IMR-90 (cell line): ENCODE data around the gene CLK1. TPM values are rescaled to one million over a fixed set of nuclear protein-coding genes. Genes with fewer than 3 reads are reported as not detected.

Experiments
- ATAC-seq: fragments of 200-7000 bp; cut with Tn5 transposase; 2 replicates; pipeline ENCODE4 v1.9.1; 2020; ENCODE audit warnings: low read depth, mild to moderate bottlenecking, moderate library complexity
- BruUV-seq: library from RNA; stranded (reverse); fragments of 400-500 nt; replicated peaks from 2 replicates; lab custom pipeline; 2021; lab: Mats Ljungman, UMichigan
- CTCF ChIA-PET: fragments of 300-600 bp; formaldehyde crosslinking; extraction: SDS; loops from one replicate; lab custom pipeline; 2021; ENCODE audit warnings: antibody characterized with exemption; lab: Yijun Ruan, JAX
- POLR2A ChIA-PET: fragments of 300-600 bp; sonication (Branson Sonifier 250); formaldehyde crosslinking; loops from one replicate; lab custom pipeline; 2022; ENCODE audit warnings: antibody characterized with exemption; ENCODE audit not compliant: unreplicated experiment; lab: Charles Lee
- DNase-seq: peaks from one replicate; pipeline ENCODE4 v3.0.0; 2013
- H2AFZ ChIP-seq: replicated peaks from 2 replicates; pipeline ENCODE3; 2013; ENCODE audit warnings: low read length, mild to moderate bottlenecking; ENCODE audit not compliant: poor library complexity
- H2AK5ac ChIP-seq: 2 replicates; pipeline ENCODE4 v1.6.1; 2013; ENCODE audit warnings: low read depth, low read length, inconsistent platforms
- H2AK9ac ChIP-seq: replicated peaks from 2 replicates; pipeline ENCODE3; 2013; ENCODE audit warnings: mild to moderate bottlenecking, low read depth, low read length, moderate library complexity; ENCODE audit not compliant: poor library complexity
- H2BK120ac ChIP-seq: 2 replicates; pipeline ENCODE4 v1.6.1; 2013; ENCODE audit warnings: low read depth, low read length, inconsistent platforms
- H2BK15ac ChIP-seq: 3 replicates; pipeline ENCODE4 v1.6.1; 2013; ENCODE audit warnings: low read depth, low read length, inconsistent platforms
- H2BK20ac ChIP-seq: 2 replicates; pipeline ENCODE4 v1.6.1; 2013; ENCODE audit warnings: low read depth, mild to moderate bottlenecking, inconsistent platforms, low read length, moderate library complexity
- H2BK5ac ChIP-seq: 2 replicates; pipeline ENCODE4 v1.6.1; 2013; ENCODE audit warnings: mild to moderate bottlenecking, low read depth, low read length, inconsistent platforms; ENCODE audit not compliant: poor library complexity, severe bottlenecking
- H3K14ac ChIP-seq: replicated peaks from 2 replicates; pipeline ENCODE4 v1.6.1; 2013; ENCODE audit warnings: low read depth, low read length, inconsistent platforms
- H3K18ac ChIP-seq: 2 replicates; pipeline ENCODE4 v1.6.1; 2013; ENCODE audit warnings: low read depth, low read length, control low read depth
- H3K23ac ChIP-seq: 2 replicates; pipeline ENCODE4 v1.6.1; 2013; ENCODE audit warnings: low read depth, low read length, inconsistent platforms
- H3K27ac ChIP-seq: 2 replicates; pipeline ENCODE4 v1.5.1; 2013; ENCODE audit warnings: mild to moderate bottlenecking, control low read depth, low read length; ENCODE audit not compliant: insufficient read depth
- H3K27me3 ChIP-seq: 2 replicates; pipeline ENCODE4 v1.6.1; 2013; ENCODE audit warnings: low read length; ENCODE audit not compliant: control insufficient read depth, insufficient read depth
- H3K36me3 ChIP-seq: 2 replicates; pipeline ENCODE4 v1.6.1; 2013; ENCODE audit warnings: low read length, mixed read lengths; ENCODE audit not compliant: control insufficient read depth, insufficient read depth
- H3K4ac ChIP-seq: 2 replicates; pipeline ENCODE4 v1.6.1; 2013; ENCODE audit warnings: low read depth, low read length, inconsistent platforms
- H3K4me1 ChIP-seq: 2 replicates; pipeline ENCODE4 v1.6.1; 2013; ENCODE audit warnings: low read length, mixed read lengths; ENCODE audit not compliant: control insufficient read depth, insufficient read depth
- H3K4me2 ChIP-seq: 2 replicates; pipeline ENCODE4 v1.6.1; 2013; ENCODE audit warnings: low read depth, mild to moderate bottlenecking, control low read depth, low read length, moderate library complexity
- H3K4me3 ChIP-seq: 2 replicates; pipeline ENCODE4 v1.5.1; 2013; ENCODE audit warnings: low read depth, mild to moderate bottlenecking, control low read depth, low read length, moderate library complexity; ENCODE audit not compliant: insufficient read depth
- H3K56ac ChIP-seq: 2 replicates; pipeline ENCODE4 v1.6.1; 2013; ENCODE audit warnings: low read length, inconsistent platforms; ENCODE audit not compliant: insufficient read depth; ENCODE audit errors: extremely low read depth
- H3K79me1 ChIP-seq, 2 experiments: 2 replicates each; pipeline ENCODE4 v1.6.1; 2013; ENCODE audit warnings: low read length in 2 of 2, inconsistent platforms in 1 of 2, low read depth in 1 of 2
- H3K9ac ChIP-seq: 2 replicates; pipeline ENCODE4 v1.6.1; 2013; ENCODE audit warnings: low read depth, low read length, control low read depth
- H3K9me1 ChIP-seq: 2 replicates; pipeline ENCODE4 v1.6.1; 2013; ENCODE audit warnings: low read length, inconsistent platforms; ENCODE audit not compliant: insufficient read depth
- H3K9me3 ChIP-seq: 2 replicates; pipeline ENCODE4 v1.6.1; 2013; ENCODE audit warnings: low read length; ENCODE audit not compliant: control insufficient read depth, insufficient read depth
- H4K20me1 ChIP-seq: 2 replicates; pipeline ENCODE4 v1.6.1; 2013; ENCODE audit warnings: low read length, inconsistent platforms; ENCODE audit not compliant: insufficient read depth
- H4K5ac ChIP-seq: 2 replicates; pipeline ENCODE4 v1.6.1; 2013; ENCODE audit warnings: mild to moderate bottlenecking, low read depth, low read length, control low read depth
- H4K8ac ChIP-seq, 2 experiments: 2 replicates each; pipeline ENCODE4 v1.6.1; 2013; ENCODE audit warnings: low read depth in 2 of 2, low read length in 2 of 2, control low read depth in 1 of 2, inconsistent platforms in 1 of 2
- H4K91ac ChIP-seq: 2 replicates; pipeline ENCODE4 v1.6.1; 2013; ENCODE audit warnings: low read depth, low read length, inconsistent platforms; ENCODE audit not compliant: insufficient read depth
- BHLHE40 ChIP-seq: fragments of 150-350 bp; IDR thresholded peaks from 2 replicates; pipeline ENCODE4 v1.6.1; 2016; ENCODE audit warnings: mild to moderate bottlenecking, low read depth, low read length
- CEBPB ChIP-seq: IDR thresholded peaks from 2 replicates; pipeline ENCODE4 v1.6.1; 2012; ENCODE audit warnings: low read depth, low read length, improper control_type of control experiment
- CHD1 ChIP-seq: IDR thresholded peaks from 2 replicates; pipeline ENCODE4 v1.6.1; 2012; ENCODE audit warnings: low read depth, low read length, improper control_type of control experiment
- FOS ChIP-seq: fragments of 150-350 bp; IDR thresholded peaks from 2 replicates; pipeline ENCODE4 v1.6.1; 2016; ENCODE audit warnings: low read depth, low read length
- MAFK ChIP-seq: IDR thresholded peaks from 2 replicates; pipeline ENCODE4 v1.6.1; 2012; ENCODE audit warnings: low read depth, low read length, improper control_type of control experiment
- MAZ ChIP-seq: IDR thresholded peaks from 2 replicates; pipeline ENCODE4 v1.6.1; 2012; ENCODE audit warnings: low read depth, mild to moderate bottlenecking, low read length, improper control_type of control experiment, moderate library complexity, borderline replicate concordance
- POLR2A ChIP-seq: IDR thresholded peaks from 2 replicates; pipeline ENCODE4 v1.6.1; 2012; ENCODE audit warnings: mild to moderate bottlenecking, low read depth, low read length
- SMC3 ChIP-seq: fragments of 150-350 bp; IDR thresholded peaks from 2 replicates; pipeline ENCODE4 v1.6.1; 2016; ENCODE audit warnings: low read depth, mild to moderate bottlenecking, antibody characterized with exemption, low read length, moderate library complexity
- dilution Hi-C: fragments of 300-500 bp; cut with HindIII; formaldehyde crosslinking; loops from one replicate; pipeline ENCODE4 v1.14.3; 2018; ENCODE audit warnings: low sequenced_read_pairs; ENCODE audit not compliant: unreplicated experiment
- in situ Hi-C: fragments of 300-500 bp; cut with MboI; formaldehyde crosslinking; loops from 3 replicates; pipeline ENCODE4 v1.14.3; 2019; ENCODE audit warnings: low sequenced_read_pairs, inconsistent platforms, mixed read lengths
- intact Hi-C: fragments of 100-400 bp; cut with micrococcal nuclease; formaldehyde crosslinking; loops from 2 replicates; pipeline ENCODE4 v1.10.0; 2022
- polyA plus RNA-seq, 3 experiments: library from polyadenylated mRNA; depleted of rRNA; stranded (reverse); fragments of >200 nt; gene quantifications; 2 replicates each; pipeline ENCODE4 v1.2.3, GENCODE V29; 2012; ENCODE audit warnings: low replicate concordance in 1 of 3
- total RNA-seq: library from RNA; depleted of rRNA; stranded (reverse); fragments of >200 nt; gene quantifications from 2 replicates; pipeline ENCODE4 v1.2.3, GENCODE V29; 2012

CLK1 gene
- total and polyA plus RNA-seq, 2 of the 4 experiments (the other 2 are of a cell fraction), result 26.2 to 35.5 TPM

- Histone ChIP-seq H3K9me1 (no peaks in the 10 kb centered on the region), H3K4ac (no peak overlapping the region), H4K20me1 (no peaks in the 10 kb centered on the region), H3K23ac (no peak overlapping the region), H3K9me3 (no peaks in the 10 kb centered on the region), H3K36me3 (peaks cover 27% of the 10 kb centered on the region), H3K14ac (no peak overlapping the region), H2BK15ac (no peak overlapping the region), H3K4me3 (no peak overlapping the region), H3K4me2 (no peak overlapping the region), H3K18ac (no peak overlapping the region), H3K9ac (no peak overlapping the region), H2BK20ac (no peak overlapping the region), H3K27me3 (no peaks in the 10 kb centered on the region), H3K27ac (no peak overlapping the region), H2AK9ac (no peak overlapping the region), H2BK120ac (no peak overlapping the region), H3K79me1 (peaks cover 4 to 7% of the 10 kb centered on the region in 2 experiments; a peak in 3 of 4 replicates), H2AK5ac (no peak overlapping the region), H2AFZ (no peak overlapping the region), H2BK5ac (peak overlapping the region; percentile 30), H4K91ac (no peak overlapping the region), H4K5ac (no peak overlapping the region), H3K4me1 (peaks cover 2% of the 10 kb centered on the region; the same call in 1 of the 2 replicates), H4K8ac (no peak overlapping the region), H3K56ac (no peak overlapping the region)
- no TSS peak for BruUV-seq
- in situ Hi-C loops (no loop called here), intact Hi-C loops (no loop called here), dilution Hi-C loops (no loop called here)
- ChIA-PET POLR2A (interaction anchor here (0.6 kb wide), 1 partner anchor 197 kb away, joined by 4 read pairs; no protein-coding TSS in a partner anchor), CTCF (interaction anchor here (0.8 to 0.9 kb wide), 2 partner anchors 8 to 49 kb away, joined by 3 to 5 read pairs; no protein-coding TSS in a partner anchor)
- DNase-seq, result peak; percentile 76
- TF ChIP-seq BHLHE40 (no peak), FOS (no peak), CEBPB (peak; percentile 28; the same call in 1 of the 2 replicates), MAFK (peak; percentile 66; the same call in 1 of the 2 replicates), CHD1 (no peak), MAZ (no peak), SMC3 (no peak), POLR2A (no peak)
- ATAC-seq, result peak; percentile 88
Measured at GRCh38 chr2:200913654-200914053, 49.2 kb upstream of the CLK1 start.
